Measurements from ENCODE around the gene EXOC7.

The EXOC7 gene, protein sequence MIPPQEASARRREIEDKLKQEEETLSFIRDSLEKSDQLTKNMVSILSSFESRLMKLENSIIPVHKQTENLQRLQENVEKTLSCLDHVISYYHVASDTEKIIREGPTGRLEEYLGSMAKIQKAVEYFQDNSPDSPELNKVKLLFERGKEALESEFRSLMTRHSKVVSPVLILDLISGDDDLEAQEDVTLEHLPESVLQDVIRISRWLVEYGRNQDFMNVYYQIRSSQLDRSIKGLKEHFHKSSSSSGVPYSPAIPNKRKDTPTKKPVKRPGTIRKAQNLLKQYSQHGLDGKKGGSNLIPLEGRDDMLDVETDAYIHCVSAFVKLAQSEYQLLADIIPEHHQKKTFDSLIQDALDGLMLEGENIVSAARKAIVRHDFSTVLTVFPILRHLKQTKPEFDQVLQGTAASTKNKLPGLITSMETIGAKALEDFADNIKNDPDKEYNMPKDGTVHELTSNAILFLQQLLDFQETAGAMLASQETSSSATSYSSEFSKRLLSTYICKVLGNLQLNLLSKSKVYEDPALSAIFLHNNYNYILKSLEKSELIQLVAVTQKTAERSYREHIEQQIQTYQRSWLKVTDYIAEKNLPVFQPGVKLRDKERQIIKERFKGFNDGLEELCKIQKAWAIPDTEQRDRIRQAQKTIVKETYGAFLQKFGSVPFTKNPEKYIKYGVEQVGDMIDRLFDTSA

GRCh38 chr17:76103274-76104139 is at the start of gene EXOC7:
TSS of gene EXOC7 (minus strand) at chr17:76103787. CDS start at chr17:76103692, 95 bp downstream.
- TF ChIP-seq, protein P1, sequence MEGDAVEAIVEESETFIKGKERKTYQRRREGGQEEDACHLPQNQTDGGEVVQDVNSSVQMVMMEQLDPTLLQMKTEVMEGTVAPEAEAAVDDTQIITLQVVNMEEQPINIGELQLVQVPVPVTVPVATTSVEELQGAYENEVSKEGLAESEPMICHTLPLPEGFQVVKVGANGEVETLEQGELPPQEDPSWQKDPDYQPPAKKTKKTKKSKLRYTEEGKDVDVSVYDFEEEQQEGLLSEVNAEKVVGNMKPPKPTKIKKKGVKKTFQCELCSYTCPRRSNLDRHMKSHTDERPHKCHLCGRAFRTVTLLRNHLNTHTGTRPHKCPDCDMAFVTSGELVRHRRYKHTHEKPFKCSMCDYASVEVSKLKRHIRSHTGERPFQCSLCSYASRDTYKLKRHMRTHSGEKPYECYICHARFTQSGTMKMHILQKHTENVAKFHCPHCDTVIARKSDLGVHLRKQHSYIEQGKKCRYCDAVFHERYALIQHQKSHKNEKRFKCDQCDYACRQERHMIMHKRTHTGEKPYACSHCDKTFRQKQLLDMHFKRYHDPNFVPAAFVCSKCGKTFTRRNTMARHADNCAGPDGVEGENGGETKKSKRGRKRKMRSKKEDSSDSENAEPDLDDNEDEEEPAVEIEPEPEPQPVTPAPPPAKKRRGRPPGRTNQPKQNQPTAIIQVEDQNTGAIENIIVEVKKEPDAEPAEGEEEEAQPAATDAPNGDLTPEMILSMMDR (conservative IDR thresholded peaks at IDR 0.05; ENCODE audit: low read depth, low read length), result peak; percentile 30
- peak; percentile 93 for DNase-seq (ENCODE audit: low read depth)
- peak within 1 kb of the TSS; percentile 93 for H3K4me3 ChIP-seq (ENCODE audit: low read depth, low read length)

- TF ChIP-seq, protein P1 (conservative IDR thresholded peaks at IDR 0.05; ENCODE audit: low read depth, low read length), result no peak
- no peak for DNase-seq (ENCODE audit: low read depth)
- H3K4me3 ChIP-seq (ENCODE audit: low read depth, low read length), result no peak overlapping the region
Measured at GRCh38 chr17:76153202-76153601, 49.6 kb upstream of the EXOC7 start.

DNA sequence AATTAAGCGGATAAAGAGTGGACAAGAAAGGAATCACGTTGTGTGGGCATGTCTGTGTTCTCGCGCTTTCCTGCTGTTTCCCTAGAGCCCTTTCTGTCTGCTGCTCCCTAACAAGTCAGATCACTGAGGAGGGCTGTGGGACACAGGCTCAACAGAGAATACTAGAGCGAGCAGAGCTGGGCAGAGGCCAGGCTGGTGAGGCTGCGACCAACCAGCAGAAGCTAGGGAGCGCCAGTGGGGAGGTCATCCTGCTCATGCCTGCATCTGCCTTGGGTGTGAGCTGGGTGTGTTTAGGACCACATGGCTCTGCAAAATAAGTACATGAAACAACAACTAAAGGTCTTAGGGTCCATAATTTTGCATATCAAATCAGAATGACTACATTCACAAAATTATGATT is 49.0 kb upstream of the EXOC7 start:
- TF ChIP-seq, protein P1 (conservative IDR thresholded peaks at IDR 0.05; ENCODE audit: low read depth, low read length), result no peak

DNA sequence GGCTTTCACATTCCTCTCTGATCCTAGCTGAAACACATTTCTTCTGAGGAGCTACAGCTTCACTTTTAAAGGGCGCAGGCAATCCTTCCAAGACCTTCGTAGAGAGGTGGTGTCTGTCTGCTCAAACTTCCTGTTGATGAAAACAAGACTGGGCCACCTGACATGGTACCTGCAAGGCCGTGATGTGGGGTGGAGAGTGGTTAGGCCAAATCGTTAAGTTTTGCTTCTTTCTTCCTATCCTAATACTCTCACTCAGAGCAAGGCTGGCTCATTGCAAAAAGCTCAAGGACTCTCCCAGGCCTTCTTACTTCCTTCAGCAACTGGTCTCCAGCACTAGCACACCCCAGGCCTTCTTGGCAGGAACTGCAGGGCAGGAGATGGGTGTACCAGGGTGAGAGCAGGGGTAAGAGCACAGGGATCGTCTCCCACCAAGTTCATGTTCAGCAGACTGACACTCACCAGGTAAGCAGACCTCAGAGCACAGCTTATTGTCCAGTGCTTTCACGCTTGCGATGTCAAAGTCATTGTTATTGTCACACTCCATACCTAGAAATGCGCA is 48.4 kb upstream of the EXOC7 start:
- no peak overlapping the region for H3K4me3 ChIP-seq (ENCODE audit: low read depth, low read length)
- DNase-seq (ENCODE audit: low read depth), result no peak
- TF ChIP-seq, protein P1 (conservative IDR thresholded peaks at IDR 0.05; ENCODE audit: low read depth, low read length), result no peak

More for the DNA sequence above, 49.0 kb upstream of the EXOC7 start:
- H3K4me3 ChIP-seq (ENCODE audit: low read depth, low read length), result no peak overlapping the region
- no peak for DNase-seq (ENCODE audit: low read depth)

GRCh38 chr17:76150712-76151622 is 47.4 kb upstream of the EXOC7 start:
- DNase-seq (ENCODE audit: low read depth), result no peak
- H3K4me3 ChIP-seq (ENCODE audit: low read depth, low read length), result no peak overlapping the region
- TF ChIP-seq, protein P1 (conservative IDR thresholded peaks at IDR 0.05; ENCODE audit: low read depth, low read length), result no peak

DNA sequence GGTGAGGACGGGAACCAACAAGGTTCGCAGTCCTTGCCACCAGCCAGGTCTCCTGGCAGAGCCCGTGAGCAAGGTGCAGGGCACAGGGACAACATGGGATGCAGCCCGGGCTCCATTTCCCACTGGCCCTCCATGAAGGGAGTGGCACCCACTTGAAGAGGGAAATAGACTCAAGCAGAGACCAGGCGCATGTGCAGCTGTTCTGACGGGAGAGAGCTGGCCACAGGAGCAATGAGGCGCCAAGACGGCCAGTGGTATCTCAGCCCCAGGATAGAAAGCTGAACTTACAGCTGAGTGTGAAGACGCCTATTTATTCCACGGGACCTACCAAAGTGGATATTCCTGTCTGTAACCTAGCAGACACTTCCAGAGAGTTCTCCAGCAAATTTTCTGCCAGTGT is 45.6 kb upstream of the EXOC7 start:
- DNase-seq (ENCODE audit: low read depth), result no peak
- no peak overlapping the region for H3K4me3 ChIP-seq (ENCODE audit: low read depth, low read length)
- TF ChIP-seq, protein P1 (conservative IDR thresholded peaks at IDR 0.05; ENCODE audit: low read depth, low read length), result no peak

All from choroid plexus epithelial cell (primary cell).